DMS153 treated with DMSO at 0.1 percent for 48 hours (cell line): Measurements from ENCODE around the gene CUX1.

Source experiments
- DNase-seq: peaks from one replicate; lab custom pipeline; 2025; ENCODE audit not compliant: unreplicated experiment; lab: John Stamatoyannopoulos, UW

The CUX1 gene

DNA sequence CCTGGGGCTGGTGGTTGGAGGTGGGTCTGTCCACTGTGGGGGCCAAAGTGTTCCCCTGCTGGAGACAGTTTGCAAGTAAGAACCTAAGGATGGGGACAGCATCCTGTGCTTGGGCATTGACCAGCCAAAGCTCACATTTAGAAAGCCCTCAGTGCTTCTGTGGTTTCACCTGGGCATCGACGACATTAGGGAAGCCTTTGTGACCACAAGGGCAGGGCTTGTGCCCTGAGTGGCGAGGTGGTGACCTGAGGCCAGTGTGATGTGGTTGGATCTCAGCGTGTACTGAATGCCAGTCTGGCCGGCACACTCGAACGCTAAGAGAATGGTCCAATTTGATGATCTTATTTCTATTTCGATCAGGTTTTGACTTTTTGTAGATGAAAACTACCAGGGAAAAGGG lies 437.1 kb downstream of the CUX1 start:
- no peak for DNase-seq

DNA sequence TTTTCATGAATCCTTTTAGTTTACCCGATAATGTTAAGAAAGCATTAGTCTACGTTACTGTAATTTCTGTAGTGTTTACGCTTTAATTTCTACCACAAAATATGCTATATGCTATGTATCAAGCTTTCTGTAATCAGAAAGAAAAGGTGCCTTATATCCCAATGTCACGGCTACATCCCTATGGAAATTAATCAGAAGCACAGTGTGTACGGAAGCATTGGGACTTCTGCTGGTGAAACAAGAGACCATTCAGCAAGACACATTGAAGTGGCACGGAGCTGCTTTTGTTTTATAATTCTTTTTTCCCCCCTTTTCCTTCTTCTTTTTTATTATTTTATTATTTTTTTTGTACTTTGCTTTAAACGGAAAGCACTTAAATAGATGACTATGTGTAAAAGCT lies 438.1 kb downstream of the CUX1 start:
- no peak for DNase-seq

DNA sequence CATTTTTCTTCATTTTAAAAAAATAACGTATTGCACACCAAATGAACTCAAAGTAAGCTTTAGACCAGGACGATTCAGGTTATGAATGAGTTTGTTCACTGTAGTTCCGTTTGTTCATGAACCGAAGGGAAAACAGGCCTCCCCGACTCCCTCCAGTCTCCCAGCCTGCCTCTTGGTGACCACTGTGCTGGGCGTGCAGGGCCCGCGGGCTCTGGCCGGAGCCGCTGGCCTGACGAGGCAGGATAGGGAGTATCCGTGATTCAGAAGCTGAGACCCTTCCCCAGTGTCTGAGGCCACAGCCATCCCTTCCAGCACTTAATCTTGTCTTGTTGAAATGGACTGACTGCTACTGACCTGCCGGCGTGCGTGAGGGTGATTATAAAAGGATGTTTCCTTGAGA lies 438.5 kb downstream of the CUX1 start:
- DNase-seq = no peak

DNA sequence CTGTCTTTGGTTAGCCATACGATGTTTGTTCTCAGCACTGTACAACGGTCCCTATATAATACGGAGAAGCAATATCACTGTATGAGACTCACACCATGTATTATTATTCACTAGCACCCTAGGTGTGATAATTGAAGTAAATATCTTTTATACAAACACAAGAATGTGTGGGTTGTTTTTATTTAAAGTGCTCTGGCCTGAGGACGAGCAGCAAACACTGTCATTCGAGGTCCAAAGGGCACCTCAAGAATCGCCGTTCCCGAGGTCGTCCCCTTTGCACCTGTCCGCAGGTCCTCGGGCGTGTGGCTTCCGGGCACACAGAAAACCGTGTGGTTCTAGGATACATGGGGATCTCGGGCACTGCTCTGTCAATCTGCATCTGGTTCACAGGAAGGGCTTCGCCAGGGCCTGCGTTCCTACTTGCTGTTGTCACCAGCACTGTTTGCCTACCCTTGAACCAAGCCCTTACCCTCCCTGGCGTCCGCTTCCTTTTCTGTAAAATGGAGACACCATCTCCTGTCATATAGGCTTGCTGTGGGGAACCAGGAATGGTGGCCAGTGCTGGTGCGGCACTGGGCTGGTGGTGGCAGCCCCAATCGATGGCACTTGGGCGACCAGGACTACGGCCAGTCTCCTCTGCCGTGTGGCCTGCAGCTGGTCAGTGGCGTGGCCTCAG lies 440.8 kb downstream of the CUX1 start:
- no peak for DNase-seq

DNA sequence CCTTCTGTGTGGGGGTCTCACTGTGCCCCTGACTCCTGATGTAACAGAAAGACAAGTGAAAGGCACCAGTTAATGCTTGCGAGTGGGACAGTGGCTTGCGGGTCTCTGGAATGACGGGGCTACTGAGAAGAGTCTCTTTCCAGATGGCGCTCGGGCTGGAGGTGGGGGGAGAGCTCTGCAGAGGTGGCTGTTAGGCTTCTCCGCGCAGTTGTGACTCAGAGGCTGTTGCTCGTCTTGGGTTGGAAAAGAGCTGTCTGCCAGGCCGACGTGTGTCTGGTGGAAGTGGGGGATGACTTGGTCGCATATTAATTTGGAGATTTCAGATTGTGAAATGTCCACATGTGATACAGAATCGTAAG lies 441.3 kb downstream of the CUX1 start:
- DNase-seq = no peak

DNA sequence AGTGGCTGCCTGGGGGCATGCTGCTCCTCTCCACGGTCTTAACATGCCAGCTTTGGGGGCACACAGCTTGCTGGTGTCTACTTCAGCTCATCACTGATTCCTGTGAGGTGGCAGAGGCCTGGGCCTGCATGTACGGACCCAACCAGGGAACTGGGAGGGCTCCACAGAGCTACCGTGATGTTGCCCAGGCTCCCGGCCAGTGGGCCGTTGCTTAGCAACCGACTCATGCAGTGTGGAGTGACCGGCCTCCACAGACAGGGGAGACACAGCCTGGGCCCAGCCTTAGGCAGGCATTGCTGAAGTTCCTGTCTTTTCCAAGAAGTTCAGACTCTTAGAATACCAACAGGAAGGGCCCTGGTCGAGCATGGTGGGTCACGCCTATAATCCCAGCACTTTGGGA lies 443.4 kb downstream of the CUX1 start:
- DNase-seq = no peak

DNA sequence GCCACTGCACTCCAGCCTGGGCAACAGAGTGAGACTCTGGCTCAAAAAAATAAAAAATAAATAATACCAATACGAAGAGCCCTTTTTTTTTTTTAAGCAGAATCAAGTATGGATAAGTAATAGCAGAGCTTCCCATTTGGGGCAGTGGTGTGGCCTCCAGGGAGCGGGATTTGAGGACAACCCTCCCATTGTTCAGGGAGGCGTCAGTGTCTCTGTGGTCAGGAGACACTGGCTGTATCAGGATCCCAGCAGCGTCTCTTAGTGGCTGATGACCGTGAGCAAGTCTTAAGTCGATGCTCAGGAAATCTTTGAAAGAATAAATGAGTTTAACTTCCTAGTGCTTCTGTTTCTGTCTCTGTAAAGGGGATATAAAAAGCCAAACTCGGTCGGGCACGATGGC lies 444.0 kb downstream of the CUX1 start:
- no peak for DNase-seq

DNA sequence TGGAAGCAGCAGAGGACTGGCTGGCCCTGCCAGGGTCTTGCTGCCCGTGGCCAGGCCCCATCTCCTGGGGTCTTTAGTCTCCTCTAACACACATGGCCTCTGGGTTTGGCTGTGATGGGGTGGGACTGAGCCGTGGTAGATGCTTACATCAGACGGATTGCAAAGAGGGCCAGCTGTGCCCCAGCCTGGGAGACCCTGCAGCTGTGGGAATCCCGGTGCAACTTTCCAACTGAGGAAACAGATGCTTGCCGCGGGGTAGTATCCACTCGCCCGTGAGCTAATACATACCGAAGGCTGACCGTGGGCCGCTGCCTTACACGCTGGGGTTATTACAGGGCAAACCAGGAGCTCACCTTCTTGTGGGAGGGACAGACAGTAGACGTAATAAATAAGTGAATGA lies 445.1 kb downstream of the CUX1 start:
- no peak for DNase-seq

DNA sequence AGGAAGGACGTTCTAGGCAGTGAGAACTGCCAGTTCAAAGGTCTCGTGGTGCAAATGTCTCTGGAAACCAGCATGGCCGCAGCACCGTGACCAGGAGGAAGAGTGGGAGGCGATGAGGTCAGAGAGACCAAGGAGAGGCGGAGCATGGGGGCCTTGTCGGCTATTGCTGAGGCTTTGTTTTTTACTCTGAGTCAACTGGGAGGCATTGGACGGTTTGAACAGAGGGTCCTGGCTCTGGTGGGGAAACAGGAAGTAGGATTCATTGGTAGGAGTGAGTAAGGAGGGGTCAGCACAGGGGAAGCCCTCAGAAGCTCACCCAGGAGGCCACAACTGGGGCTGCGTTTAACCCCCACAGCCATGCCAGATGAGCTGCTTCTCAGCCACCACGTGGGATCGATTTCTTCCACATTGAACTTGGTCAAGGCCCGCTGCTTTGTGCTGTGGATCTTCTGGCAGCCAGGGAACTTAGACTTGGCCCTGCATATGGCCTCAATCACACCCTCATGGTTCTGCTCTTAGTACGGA lies 447.0 kb downstream of the CUX1 start:
- DNase-seq = no peak

DNA sequence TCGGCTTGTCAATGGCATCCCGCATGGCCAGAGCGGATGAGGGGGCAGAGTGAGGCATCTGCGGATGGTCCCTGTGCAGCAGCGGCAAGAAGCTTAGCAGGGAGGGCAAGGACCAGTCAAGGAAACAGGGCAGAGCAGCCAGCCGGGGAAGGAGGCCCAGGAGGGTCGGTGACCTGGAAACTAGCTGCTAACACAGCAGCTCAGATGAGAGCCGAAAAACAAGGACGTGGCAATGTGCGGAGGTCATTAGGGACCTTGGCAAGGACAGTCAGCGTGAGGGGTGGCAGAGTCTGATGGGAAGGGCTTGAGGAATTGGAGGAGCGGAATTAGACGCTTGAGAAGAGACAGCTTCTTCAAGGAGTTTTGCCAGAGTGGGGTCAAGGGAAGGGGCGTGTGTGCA lies 449.1 kb downstream of the CUX1 start:
- no peak for DNase-seq

DNA sequence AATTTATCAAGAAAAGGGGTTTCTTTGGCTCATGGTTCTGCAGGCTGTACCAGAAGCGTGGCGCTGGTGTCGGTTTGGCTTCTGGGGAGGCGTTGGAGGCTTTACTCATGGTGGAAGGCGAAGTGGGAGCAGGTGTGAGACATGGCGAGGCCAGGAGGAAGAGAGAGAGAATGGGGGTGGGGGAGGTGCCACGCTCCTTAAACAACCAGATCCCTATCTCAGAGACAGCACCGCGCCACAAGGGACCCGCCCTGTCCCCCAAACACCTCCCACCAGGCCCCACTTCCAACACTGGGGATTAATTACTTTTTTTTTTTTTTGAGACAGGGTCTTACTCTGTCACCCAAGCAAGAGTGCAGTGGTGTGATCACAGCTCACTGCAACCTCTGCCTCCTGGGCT lies 451.2 kb downstream of the CUX1 start:
- DNase-seq = no peak

DNA sequence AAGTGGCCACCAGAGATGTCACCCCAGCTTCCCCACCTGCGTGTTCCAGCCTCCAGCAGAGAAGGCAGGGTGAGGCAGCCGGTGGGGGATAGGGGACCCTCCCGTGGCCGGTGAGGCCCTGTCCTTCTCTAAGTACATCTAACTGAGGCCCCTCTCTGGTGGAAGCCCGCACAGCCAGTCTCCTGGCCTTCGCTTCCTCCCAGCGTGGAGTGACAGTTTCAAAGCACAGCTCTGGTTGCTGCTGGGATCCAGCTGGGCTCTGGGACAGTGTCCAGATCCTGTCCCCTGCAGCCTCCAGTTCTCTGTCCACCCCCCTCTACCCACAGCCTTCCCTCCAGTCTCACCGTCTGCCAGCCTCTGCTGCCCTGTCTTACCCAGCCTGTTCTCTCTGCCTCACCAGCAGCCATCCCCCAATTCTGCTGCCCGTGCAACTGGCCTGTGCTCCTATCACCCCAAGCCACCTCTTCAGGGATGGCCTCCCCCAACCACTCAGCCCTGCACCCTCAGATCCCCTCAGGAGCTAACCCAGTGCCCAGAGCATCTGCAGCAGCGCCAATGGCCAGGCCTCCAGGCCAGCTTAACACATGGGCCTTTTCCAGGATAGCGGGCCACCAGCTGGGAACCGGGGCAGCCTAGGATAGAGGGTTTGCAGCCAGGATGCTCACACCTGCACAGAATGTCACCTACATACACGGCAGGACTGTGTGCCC lies 452.9 kb downstream of the CUX1 start:
- no peak for DNase-seq

DNA sequence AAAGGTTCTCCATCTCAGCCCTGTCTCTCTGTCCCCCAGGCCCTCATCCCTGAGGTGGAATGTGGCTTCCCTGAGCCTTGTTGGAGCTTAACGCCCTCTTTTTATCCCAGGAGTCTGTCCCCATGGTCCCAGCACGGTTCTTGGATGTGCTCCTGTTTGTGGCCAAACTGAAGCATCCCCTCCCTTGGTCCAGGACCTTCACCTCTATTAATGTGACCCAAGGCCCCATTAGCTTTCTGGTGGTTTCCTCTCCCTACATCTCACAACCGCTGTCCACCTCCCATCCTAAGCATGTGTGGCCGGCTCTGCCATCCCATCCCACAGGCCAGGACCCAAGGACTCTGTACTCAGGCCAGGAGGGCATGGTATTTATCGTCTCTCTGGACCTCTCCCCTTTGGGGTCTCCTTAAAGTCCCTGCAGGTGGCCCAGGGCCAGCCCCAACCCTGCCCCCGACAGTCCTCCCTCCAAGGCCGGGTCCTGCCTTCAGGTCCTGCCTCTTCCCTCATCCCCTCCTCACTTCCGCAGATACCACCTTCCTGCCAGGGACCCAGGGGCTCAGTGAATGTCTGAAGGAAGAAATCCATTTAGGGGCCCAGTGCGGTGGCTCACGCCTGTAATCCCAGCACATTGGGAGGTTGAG lies 453.9 kb downstream of the CUX1 start:
- DNase-seq = no peak

DNA sequence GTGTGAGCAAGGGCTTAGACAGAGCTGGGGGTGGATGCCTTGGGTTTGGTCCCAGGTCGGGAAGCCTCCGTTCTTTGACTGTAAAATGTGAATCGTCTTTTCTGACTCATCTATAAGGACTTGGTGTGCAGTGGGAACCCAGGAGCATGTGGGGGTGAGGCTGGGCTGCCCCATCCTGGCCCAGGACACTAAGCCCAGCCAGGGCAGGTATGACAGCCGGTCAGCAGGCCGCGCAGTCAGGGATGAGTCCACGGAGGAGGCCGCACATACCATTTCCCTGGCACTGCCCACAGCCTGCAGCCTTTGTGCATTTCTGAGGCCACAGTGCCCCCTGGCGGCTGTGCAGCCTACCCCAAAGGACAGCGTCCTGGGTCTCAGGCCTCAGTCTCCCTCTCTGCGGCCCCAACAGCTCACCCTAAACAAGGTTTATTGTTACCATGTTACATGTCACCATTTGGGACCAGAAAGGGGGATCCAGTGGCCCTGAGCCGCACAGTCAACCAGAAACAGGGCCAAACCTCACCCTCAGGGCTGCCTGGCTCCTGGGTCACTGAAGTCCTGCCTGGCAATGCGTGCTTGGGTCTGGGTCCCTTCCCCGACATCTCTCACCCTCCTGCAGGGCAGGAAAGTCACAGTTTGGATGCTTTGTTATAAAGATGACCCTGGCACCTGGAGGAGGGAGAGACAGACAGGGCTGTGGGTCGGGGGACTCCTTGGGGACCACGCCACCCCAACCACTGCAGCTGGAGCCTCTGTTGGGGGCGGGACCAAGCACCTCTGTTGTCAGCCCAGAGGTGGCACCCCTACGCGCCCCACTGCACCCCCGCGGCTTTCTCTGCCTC lies 454.9 kb downstream of the CUX1 start:
- DNase-seq = peak; percentile 30

DNA sequence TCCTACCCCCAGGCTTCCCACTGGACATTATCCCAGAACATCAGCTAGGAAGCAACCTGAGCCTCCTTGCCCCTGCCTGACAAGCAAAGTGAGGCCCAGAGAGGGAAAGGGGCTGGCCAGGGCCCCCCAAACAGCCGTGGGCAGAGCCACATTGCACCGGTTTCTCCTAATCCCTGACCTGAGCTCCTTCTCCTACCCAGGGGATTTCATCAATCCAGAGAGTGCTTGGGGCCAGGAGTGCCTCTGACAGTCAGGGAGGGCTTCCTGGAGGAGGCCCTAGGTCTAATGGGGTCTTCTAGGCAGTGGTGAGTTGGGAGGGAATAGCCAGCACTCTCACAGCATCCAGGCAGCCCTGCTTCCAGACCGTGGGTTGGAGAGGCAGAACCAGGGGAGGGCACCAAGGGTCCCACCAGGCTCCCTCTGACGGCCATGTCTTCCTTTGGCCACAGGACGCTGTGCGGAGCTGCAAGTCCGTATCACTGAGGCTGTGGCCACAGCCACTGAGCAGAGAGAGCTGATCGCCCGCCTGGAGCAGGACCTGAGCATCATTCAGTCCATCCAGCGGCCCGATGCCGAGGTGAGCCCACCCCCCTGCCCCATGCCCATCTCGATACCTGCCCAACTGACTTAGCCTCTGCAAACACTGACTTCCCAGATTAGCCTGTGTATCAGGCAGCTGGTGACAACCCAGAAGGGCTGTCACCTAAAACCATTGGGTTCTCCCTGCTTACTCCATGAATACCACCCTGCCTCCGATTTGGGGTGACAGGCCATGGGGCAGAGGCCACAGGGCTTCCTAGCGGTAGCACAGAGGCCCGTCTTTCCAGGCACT lies 455.7 kb downstream of the CUX1 start:
- DNase-seq = no peak

DNA sequence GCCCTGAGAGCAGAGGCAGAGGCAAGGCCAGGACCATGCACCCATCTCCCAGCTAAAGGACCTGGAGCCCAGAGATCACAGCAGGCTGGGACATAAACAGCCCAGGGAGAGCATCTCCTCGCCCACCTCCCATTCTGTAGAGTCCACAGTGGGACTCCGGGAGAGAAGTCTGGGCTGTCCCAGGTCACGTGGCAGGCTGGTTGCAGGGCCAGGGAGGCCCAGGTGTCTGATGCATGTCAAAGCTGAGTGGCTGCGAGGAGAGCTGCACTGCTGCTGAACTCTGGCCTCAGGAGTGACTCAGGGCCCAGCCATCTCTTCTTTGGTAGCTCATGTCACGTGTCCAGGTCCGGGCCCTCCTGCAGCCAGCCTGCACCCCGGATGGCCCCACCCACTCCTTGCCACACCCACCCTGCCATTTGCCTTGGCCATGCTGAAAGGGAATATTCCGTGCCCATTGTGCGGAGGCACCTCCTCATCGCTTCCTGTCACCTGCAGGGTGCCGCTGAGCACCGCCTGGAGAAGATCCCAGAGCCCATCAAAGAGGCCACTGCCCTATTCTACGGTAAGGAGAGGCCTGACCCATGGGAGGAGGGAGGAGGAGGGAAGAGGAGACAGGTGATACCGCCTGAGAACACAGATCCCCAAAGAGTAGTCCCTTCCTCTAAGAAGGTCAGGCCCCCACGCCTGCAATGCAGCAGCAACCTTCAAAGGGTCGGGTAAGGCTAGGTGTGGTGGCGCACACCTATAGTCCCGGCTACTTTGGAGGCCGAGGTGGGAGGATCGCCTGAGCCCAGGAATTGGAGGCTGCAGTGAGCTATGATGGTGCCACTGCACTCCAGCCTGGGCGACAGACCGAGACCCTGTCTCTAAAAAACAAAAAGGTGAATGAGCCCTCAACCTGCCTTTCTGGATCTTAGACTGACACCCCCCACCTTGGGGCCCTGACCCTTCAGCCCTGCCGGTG lies 456.6 kb downstream of the CUX1 start:
- DNase-seq = no peak

DNA sequence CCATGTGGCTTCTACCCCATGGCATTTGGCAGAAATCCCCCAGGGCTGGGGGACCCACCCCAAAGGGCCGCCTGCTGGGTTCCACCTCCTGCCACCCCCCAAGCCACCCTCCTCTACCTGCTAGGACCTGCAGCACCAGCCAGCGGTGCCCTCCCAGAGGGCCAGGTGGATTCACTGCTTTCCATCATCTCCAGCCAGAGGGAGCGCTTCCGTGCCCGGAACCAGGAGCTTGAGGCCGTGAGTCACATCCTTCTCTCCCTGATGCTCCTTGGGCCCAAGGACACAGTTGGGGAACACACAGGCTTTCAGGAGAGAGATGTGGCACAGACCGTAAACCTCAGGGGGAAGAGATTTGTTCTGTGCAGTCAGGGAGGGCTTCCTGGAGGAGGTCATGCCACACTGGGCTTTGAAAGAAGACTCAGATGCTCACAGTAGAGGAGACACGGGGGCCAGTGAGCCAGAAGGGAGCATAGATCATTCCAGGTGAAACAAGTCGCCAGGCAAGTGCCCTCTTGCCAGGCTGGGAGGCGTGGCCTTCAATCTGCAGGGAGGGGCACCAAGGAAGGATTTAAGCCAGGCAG lies 457.8 kb downstream of the CUX1 start:
- DNase-seq = no peak

DNA sequence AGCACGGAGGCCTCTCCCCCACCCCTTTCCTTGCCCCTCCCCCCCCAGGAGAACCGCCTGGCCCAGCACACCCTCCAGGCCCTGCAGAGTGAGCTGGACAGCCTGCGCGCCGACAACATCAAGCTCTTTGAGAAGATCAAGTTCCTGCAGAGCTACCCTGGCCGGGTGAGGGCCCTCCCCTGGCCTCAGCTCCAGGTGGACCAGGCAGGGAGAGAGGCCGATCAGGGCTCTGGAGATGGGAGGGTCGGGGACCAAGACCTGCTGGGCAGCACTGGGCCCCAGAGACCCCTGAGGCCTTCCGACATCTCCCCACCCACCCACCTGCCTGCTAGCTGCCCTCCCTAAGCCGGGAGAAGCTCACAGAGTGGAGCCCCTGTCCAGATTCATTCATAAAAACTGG lies 460.5 kb downstream of the CUX1 start:
- no peak for DNase-seq
